Measurements from ENCODE around the gene TPRG1.
A peak's percentile ranks its signal among the peaks of the same experiment; 100 is the strongest.

- TF ChIP-seq, protein P1, sequence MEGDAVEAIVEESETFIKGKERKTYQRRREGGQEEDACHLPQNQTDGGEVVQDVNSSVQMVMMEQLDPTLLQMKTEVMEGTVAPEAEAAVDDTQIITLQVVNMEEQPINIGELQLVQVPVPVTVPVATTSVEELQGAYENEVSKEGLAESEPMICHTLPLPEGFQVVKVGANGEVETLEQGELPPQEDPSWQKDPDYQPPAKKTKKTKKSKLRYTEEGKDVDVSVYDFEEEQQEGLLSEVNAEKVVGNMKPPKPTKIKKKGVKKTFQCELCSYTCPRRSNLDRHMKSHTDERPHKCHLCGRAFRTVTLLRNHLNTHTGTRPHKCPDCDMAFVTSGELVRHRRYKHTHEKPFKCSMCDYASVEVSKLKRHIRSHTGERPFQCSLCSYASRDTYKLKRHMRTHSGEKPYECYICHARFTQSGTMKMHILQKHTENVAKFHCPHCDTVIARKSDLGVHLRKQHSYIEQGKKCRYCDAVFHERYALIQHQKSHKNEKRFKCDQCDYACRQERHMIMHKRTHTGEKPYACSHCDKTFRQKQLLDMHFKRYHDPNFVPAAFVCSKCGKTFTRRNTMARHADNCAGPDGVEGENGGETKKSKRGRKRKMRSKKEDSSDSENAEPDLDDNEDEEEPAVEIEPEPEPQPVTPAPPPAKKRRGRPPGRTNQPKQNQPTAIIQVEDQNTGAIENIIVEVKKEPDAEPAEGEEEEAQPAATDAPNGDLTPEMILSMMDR (conservative IDR thresholded peaks at IDR 0.05 in 1 of 2, IDR thresholded peaks at IDR 0.05 in 1 of 2; ENCODE audit: low read depth in 1 of 2, low read length in 2 of 2) = no peak
- peak; percentile 36 for TF ChIP-seq EZH2 (IDR thresholded peaks at IDR 0.05; ENCODE audit: low read length, missing control alignments)
These were observed 32.7 kb upstream of the TPRG1 start for GRCh38 chr3:189138901-189139610.

Data from fibroblast of lung (primary cell).